Thyroid gland (tissue), 4 donors: ENCODE data around the gene AURKAIP1. TPM values are rescaled to one million over a fixed set of nuclear protein-coding genes. Genes with fewer than 3 reads are reported as not detected.

Source experiments
- DNase-seq, 2 donors: peaks; one replicate each; pipeline ENCODE4 v3.0.0-alpha.2; 2019
- H3K27ac ChIP-seq, 3 donors: fragments of 200-600 bp; sonication (generic); 1 replicate in 2 of 3; 2 replicates in 1 of 3; pipeline ENCODE4 v1.5.1; 2016 to 2019; ENCODE audit warnings: mild to moderate bottlenecking in 1 of 3, moderate library complexity in 1 of 3
- H3K27me3 ChIP-seq: fragments of 200-600 bp; sonication (generic); one replicate; pipeline ENCODE4 v1.5.1; 2019
- H3K36me3 ChIP-seq, 2 donors: fragments of 200-600 bp; sonication (generic); one replicate each; pipeline ENCODE4 v1.5.1; 2016 to 2019
- H3K4me1 ChIP-seq, 2 donors: fragments of 200-600 bp; sonication (generic); one replicate each; pipeline ENCODE4 v1.5.1; 2017 to 2019
- H3K4me3 ChIP-seq, 3 donors: fragments of 200-600 bp; sonication (generic); replicated peaks in 1 of 3; 1 replicate in 2 of 3; 2 replicates in 1 of 3; pipeline ENCODE4 v1.5.1; 2016; ENCODE audit warnings: mild to moderate bottlenecking in 1 of 3
- H3K9me3 ChIP-seq: fragments of 200-600 bp; sonication (generic); one replicate; pipeline ENCODE4 v1.5.1; 2017
- POLR2A ChIP-seq, 2 donors: fragments of 450-650 bp; IDR thresholded peaks; one replicate each; pipeline ENCODE4 v1.6.1; 2017; ENCODE audit warnings: antibody characterized with exemption in 2 of 2, mild to moderate bottlenecking in 2 of 2, moderate library complexity in 1 of 2
- whole genome bisulfite sequencing, 2 donors: methylation state at CpG; one replicate each; pipeline ENCODE4 v1.1.5; 2017; 5-methylcytosine and 5-hydroxymethylcytosine counted together
- intact Hi-C: fragments of 100-400 bp; cut with DNase I; formaldehyde crosslinking; loops from one replicate; pipeline ENCODE4 v1.15.1; 2023
- total RNA-seq, 4 donors: library from RNA; depleted of rRNA; stranded (reverse); fragments of >200 nt; gene quantifications; one replicate each; pipeline ENCODE4 v1.2.3, GENCODE V29; 2016
- TF ChIP-seq, protein P1 (sequence below), 6 experiments: fragments of 200-600 bp in 3 of 6; fragments of 450-650 bp in 3 of 6; sonication (generic) in 3 of 6; IDR thresholded peaks; one replicate each; pipeline ENCODE4 v1.5.1; 2016 to 2019; ENCODE audit warnings: antibody characterized with exemption in 6 of 6, mild to moderate bottlenecking in 2 of 6, inconsistent platforms in 1 of 6, moderate library complexity in 1 of 6

AURKAIP1 gene
- total RNA-seq, 4 donors from 2014 or later: 73.8 to 198 (median 105) TPM

GRCh38 chr1:1348420-1349255 is 26.4 kb downstream of the AURKAIP1 start:
- peak overlapping the region; percentile 5 to 54 (median 51) for H3K27ac ChIP-seq
- H3K36me3 ChIP-seq: no peaks in the 10 kb centered on the region
- no peaks in the 10 kb centered on the region for H3K9me3 ChIP-seq
- 3% methylated on average over 38 of the region's 109 CpGs; no CpG with 5 or more reads in 1 of the 2 donors for WGBS, 2 donors
- DNase-seq: peak; percentile 67 to 73
- no peak for TF ChIP-seq POLR2A (IDR thresholded peaks at IDR 0.05)
- TF ChIP-seq, protein P1, sequence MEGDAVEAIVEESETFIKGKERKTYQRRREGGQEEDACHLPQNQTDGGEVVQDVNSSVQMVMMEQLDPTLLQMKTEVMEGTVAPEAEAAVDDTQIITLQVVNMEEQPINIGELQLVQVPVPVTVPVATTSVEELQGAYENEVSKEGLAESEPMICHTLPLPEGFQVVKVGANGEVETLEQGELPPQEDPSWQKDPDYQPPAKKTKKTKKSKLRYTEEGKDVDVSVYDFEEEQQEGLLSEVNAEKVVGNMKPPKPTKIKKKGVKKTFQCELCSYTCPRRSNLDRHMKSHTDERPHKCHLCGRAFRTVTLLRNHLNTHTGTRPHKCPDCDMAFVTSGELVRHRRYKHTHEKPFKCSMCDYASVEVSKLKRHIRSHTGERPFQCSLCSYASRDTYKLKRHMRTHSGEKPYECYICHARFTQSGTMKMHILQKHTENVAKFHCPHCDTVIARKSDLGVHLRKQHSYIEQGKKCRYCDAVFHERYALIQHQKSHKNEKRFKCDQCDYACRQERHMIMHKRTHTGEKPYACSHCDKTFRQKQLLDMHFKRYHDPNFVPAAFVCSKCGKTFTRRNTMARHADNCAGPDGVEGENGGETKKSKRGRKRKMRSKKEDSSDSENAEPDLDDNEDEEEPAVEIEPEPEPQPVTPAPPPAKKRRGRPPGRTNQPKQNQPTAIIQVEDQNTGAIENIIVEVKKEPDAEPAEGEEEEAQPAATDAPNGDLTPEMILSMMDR (IDR thresholded peaks at IDR 0.05): no peak
- intact Hi-C loops: no loop called here
- H3K4me3 ChIP-seq: peak overlapping the region; percentile 38 to 57 (median 47)
- H3K27me3 ChIP-seq: no peaks in the 10 kb centered on the region
- H3K4me1 ChIP-seq: peaks cover 32 to 55% of the 10 kb centered on the region in 2 donors

- Histone ChIP-seq H3K4me3 (peak overlapping the region in 2 of 3 donors; percentile 38 to 57), H3K36me3 (no peaks in the 10 kb centered on the region), H3K4me1 (peaks cover 32 to 49% of the 10 kb centered on the region in 2 donors), H3K27me3 (no peaks in the 10 kb centered on the region), H3K9me3 (no peaks in the 10 kb centered on the region), H3K27ac (peak overlapping the region; percentile 5 to 54 (median 51))
- DNase-seq: peak; percentile 68 to 70
- 18 to 31% methylated on average over 8 to 10 of the region's 26 CpGs for WGBS, 2 donors
- TF ChIP-seq, protein P1 (IDR thresholded peaks at IDR 0.05): no peak
- TF ChIP-seq POLR2A (IDR thresholded peaks at IDR 0.05): peak in 1 of 2 donors; percentile 33
- intact Hi-C loops: loop anchor here (2.0 kb wide), 1 partner anchor 21 kb away; no protein-coding TSS in a partner anchor
Measured at GRCh38 chr1:1347663-1348419, 27.2 kb downstream of the AURKAIP1 start.

DNA sequence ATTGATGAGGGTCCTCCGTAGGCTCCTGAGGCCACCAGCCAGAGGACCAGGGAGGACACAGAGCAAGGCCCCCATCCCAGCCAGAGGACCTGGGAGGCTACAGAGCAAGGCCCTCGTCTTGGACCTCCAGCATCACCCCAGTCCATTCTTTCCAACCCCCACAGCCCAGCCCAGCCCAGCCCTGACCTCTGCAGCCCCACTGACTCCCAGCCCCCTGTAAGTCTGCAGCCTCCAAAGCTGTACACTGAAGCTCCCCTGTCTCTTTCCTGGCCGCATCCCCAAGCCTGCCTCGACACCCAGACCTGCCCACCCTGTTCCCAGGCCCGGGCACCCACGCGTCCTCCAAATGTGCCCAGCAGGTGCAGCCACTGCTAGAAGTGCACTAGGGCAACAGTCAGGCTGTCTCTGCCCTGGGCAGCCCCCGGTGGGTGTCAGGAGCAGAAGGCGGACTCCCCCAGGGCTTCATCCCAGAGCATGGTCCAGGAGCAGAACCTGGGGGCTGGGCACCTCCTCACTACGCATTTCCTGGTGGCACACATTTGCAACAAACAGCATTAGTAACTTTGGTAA is 27.9 kb downstream of the AURKAIP1 start:
- TF ChIP-seq, protein P1 (IDR thresholded peaks at IDR 0.05): no peak
- TF ChIP-seq POLR2A (IDR thresholded peaks at IDR 0.05): no peak
- H3K9me3 ChIP-seq: no peaks in the 10 kb centered on the region
- H3K4me3 ChIP-seq: no peak overlapping the region
- H3K27me3 ChIP-seq: no peaks in the 10 kb centered on the region
- 73 to 83% methylated on average over 5 to 6 of the region's 10 CpGs for WGBS, 2 donors
- no peaks in the 10 kb centered on the region for H3K36me3 ChIP-seq
- H3K27ac ChIP-seq: peak overlapping the region in 2 of 3 donors; percentile 51 to 54
- no peak for DNase-seq
- intact Hi-C loops: loop anchor here (2.0 kb wide), 1 partner anchor 20 kb away; no protein-coding TSS in a partner anchor
- H3K4me1 ChIP-seq: peaks cover 32 to 49% of the 10 kb centered on the region in 2 donors

- DNase-seq: no peak
- Histone ChIP-seq H3K27me3 (no peaks in the 10 kb centered on the region), H3K9me3 (no peaks in the 10 kb centered on the region), H3K4me1 (peaks cover 30 to 44% of the 10 kb centered on the region in 2 donors), H3K27ac (no peak overlapping the region), H3K36me3 (peaks cover 0 to 3% of the 10 kb centered on the region in 2 donors), H3K4me3 (no peak overlapping the region)
- TF ChIP-seq, protein P1 (IDR thresholded peaks at IDR 0.05): no peak
- TF ChIP-seq POLR2A (IDR thresholded peaks at IDR 0.05): no peak
- intact Hi-C loops: loop anchor here (2.0 kb wide), 1 partner anchor 20 kb away; no protein-coding TSS in a partner anchor
- WGBS, 2 donors: 83 to 96% methylated on average over 7 to 10 of the region's 10 CpGs
Measured at GRCh38 chr1:1346501-1346890, 28.5 kb downstream of the AURKAIP1 start.
